ENCODE results near the gene RPL6. TPM values are rescaled to one million over a fixed set of nuclear protein-coding genes. Genes with fewer than 3 reads are reported as not detected.
"Not testable (repeated sequence)": the region's sequence is repeated elsewhere in the genome, so short reads cannot be mapped to it uniquely, and the experiment has no call there.

The RPL6 gene
- total and polyA plus RNA-seq, 2 experiments from 2014 or later: 320 to 2,038 TPM

DNA sequence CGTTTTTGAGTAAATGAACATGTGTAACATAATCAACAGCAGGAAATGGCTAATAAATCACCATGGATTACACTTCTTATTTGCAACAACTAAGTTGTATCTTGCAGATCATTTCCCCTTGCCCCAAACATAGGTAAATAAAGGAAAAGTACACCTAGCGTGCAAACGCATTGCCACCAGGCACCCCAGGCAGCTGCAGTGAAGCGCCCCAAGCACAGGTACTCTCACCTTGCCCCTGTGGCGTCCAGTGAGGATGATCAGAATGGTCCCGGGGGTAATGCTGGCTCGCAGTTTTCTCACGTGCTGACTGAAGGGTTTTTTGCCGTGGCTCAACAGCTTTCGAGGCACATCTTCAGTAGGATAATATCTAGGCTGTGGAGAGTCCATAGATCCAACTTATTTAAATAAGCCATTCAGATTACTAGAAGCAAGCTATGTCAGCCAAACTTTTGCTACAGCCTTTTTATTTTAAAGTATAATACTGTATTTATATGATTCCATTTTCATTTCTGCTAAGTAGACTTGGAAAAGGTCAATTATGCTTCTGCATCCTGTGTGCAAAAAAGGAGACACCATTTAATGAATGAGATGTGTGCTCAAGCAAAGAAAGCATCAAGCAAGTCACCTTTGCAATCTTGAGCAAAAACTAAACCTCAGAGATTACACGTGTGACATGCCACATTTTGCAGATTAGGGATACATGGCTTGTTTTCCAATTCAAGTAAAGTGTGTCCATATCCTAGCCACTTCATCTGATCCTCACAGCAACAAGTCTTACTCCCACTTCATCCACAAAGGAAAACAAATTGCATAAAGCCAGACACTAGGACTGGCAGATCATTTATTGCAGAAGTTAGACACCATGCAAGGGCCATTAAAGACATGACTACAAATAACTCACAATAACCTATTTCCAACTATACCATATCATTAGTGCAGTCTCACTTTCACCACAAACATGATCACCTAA lies 2.6 kb downstream of the RPL6 start:
- TF ChIP-seq, protein P1, sequence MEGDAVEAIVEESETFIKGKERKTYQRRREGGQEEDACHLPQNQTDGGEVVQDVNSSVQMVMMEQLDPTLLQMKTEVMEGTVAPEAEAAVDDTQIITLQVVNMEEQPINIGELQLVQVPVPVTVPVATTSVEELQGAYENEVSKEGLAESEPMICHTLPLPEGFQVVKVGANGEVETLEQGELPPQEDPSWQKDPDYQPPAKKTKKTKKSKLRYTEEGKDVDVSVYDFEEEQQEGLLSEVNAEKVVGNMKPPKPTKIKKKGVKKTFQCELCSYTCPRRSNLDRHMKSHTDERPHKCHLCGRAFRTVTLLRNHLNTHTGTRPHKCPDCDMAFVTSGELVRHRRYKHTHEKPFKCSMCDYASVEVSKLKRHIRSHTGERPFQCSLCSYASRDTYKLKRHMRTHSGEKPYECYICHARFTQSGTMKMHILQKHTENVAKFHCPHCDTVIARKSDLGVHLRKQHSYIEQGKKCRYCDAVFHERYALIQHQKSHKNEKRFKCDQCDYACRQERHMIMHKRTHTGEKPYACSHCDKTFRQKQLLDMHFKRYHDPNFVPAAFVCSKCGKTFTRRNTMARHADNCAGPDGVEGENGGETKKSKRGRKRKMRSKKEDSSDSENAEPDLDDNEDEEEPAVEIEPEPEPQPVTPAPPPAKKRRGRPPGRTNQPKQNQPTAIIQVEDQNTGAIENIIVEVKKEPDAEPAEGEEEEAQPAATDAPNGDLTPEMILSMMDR (IDR thresholded peaks at IDR 0.05; ENCODE audit: low read depth, low read length): no peak
- H3K4me1 ChIP-seq (ENCODE audit: low read depth): peaks cover 9% of the 10 kb centered on the region
- no peak for DNase-seq (ENCODE audit: low read depth in 1 of 2, low spot score in 1 of 2)
- no peaks in the 10 kb centered on the region for H3K9me3 ChIP-seq (ENCODE audit: low read depth)
- H3K27me3 ChIP-seq: no peaks in the 10 kb centered on the region
- peaks cover 39% of the 10 kb centered on the region for H3K36me3 ChIP-seq
- H3K4me3 ChIP-seq: no peak overlapping the region
- peak overlapping the region; percentile 55 for H3K27ac ChIP-seq

DNA sequence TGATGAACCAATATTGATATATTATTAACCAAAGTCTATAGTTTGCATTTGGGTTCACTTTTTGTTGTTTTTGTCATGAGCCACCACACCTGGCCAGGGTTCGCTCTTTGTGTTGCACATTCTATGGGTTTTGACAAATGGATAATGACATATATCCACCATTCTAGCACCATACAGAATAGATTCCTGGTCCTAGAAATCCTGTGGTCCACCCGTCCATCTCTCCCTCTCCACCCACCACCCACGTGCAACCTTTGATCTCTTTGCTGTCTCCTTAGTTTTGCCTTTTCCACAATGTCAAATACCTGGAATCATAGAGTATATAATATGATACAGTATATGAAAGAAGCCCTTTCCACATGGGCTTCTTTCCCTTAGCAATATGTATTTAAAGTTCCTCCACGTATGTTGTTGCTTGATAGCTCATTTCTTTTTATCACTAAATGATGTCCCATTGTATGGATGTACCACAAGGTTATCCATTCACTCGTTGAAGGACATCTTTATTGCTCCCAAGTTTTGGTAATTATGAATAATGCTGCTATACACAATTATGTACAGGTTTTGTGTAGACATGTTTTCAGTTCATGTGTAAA lies 7.4 kb downstream of the RPL6 start:
- H3K27ac ChIP-seq: no peak overlapping the region
- H3K9me3 ChIP-seq (ENCODE audit: low read depth): no peaks in the 10 kb centered on the region
- peaks cover 26% of the 10 kb centered on the region for H3K36me3 ChIP-seq
- no peaks in the 10 kb centered on the region for H3K4me1 ChIP-seq (ENCODE audit: low read depth)
- TF ChIP-seq, protein P1 (IDR thresholded peaks at IDR 0.05; ENCODE audit: low read depth, low read length): no peak
- no peak for DNase-seq (ENCODE audit: low read depth in 1 of 2, low spot score in 1 of 2)
- H3K4me3 ChIP-seq: no peak overlapping the region
- H3K27me3 ChIP-seq: no peaks in the 10 kb centered on the region

DNA sequence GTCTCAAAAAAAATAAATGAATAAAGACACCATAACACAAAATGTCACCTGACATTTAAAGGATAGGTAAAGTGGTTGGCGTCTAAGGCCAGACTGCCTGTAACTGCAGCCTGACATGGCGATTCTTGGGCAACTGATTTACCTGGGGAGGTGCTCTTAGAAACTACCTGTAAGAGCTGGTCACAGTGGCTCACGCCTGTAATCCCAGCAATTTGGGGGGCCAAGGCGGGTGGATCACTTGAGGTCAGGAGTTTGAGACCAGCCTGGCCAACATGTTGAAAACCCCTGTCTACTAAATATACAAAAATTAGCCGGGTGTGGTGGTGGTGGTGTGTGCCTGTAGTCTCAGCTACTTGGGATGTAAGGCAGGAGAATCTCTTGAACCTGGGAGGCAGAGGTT lies 8.4 kb downstream of the RPL6 start:
- H3K27me3 ChIP-seq: no peaks in the 10 kb centered on the region
- H3K36me3 ChIP-seq: peaks cover 17% of the 10 kb centered on the region
- H3K4me1 ChIP-seq (ENCODE audit: low read depth): no peaks in the 10 kb centered on the region
- DNase-seq (ENCODE audit: low read depth in 1 of 2, low spot score in 1 of 2): no peak
- H3K4me3 ChIP-seq: no peak overlapping the region
- TF ChIP-seq, protein P1 (IDR thresholded peaks at IDR 0.05; ENCODE audit: low read depth, low read length): no peak
- no peak overlapping the region for H3K27ac ChIP-seq
- no peaks in the 10 kb centered on the region for H3K9me3 ChIP-seq (ENCODE audit: low read depth)

DNA sequence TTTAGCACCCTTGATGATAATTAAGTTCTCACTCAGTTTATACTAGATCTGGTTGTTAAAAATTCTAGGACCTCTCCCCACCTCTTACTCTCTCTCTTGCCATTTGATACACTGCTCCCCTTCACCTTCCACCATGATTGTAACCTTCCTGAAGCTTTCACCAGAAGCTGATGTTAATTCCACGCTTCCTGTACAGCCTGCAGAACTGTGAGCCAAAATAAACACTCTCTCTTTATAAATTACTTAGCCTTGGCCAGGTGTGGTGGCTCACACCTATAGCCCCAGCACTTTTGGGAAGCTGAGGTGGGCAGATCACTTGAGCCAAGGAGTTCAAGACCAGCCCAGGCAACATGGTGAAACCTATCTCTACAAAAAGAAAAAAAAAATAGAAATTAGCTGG lies 16.1 kb downstream of the RPL6 start:
- Histone ChIP-seq H3K27ac (no peak overlapping the region), H3K27me3 (peaks cover under 1% of the 10 kb centered on the region), H3K9me3 (ENCODE audit: low read depth) (no peaks in the 10 kb centered on the region), H3K4me1 (ENCODE audit: low read depth) (no peaks in the 10 kb centered on the region), H3K36me3 (no peaks in the 10 kb centered on the region), H3K4me3 (no peak overlapping the region)
- TF ChIP-seq, protein P1 (IDR thresholded peaks at IDR 0.05; ENCODE audit: low read depth, low read length): no peak
- no peak for DNase-seq (ENCODE audit: low read depth in 1 of 2, low spot score in 1 of 2)

DNA sequence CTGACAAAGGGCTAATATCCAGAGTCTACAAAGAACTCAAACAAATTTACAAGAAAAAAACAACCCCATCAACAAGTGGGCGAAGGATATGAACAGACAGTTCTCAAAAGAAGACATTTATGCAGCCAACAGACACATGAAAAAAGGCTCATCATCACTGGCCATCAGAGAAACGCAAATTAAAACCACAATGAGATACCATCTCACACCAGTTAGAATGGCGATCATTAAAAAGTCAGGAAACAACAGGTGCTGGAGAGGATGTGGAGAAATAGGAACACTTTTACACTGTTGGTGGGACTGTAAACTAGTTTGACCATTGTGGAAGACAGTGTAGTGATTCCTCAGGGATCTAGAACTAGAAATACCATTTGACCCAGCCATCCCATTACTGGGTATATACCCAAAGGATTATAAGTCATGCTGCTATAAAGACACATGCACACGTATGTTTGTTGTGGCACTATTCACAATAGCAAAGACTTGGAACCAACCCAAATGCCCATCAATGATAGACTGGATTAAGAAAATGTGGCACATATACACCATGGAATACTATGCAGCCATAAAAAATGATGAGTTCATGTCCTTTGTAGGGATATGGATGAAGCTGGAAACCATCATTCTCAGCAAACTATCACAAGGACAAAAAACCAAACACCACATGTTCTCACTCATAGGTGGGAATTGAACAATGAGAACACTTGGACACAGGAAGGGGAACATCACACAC lies 19.3 kb downstream of the RPL6 start:
- not testable (repeated sequence) for DNase-seq (ENCODE audit: low read depth in 1 of 2, low spot score in 1 of 2); H3K4me1 ChIP-seq (ENCODE audit: low read depth)

More for the DNA sequence above, 19.3 kb downstream of the RPL6 start:
- not testable (repeated sequence) for H3K27ac ChIP-seq; H3K9me3 ChIP-seq (ENCODE audit: low read depth); H3K36me3 ChIP-seq; H3K4me3 ChIP-seq; H3K27me3 ChIP-seq

Measured in cardiac muscle cell (in vitro differentiated cells and primary cell).